ENCODE data around the gene DDX39B. TPM values are rescaled to one million over a fixed set of nuclear protein-coding genes. Genes with fewer than 3 reads are reported as not detected.

The DDX39B gene
- total RNA-seq, 1 experiment from 2014 or later: 813 TPM

GRCh38 chr6:31586599-31587281 lies 44.9 kb upstream of the DDX39B start:
- peaks cover 15% of the 10 kb centered on the region for H3K27me3 Mint-ChIP-seq (ENCODE audit: low read depth)
- no peak overlapping the region for H2BK120ac ChIP-seq (ENCODE audit: low read depth, low read length, poor library complexity, severe bottlenecking)

More at GRCh38 chr6:31586599-31587281, 44.9 kb upstream of the DDX39B start:
- H3T11ph ChIP-seq (ENCODE audit: low read length): no peak overlapping the region
- Mint-ChIP-seq H3K27ac (no peak overlapping the region; a peak in 1 of 7 replicates), H3K36me3 (ENCODE audit: insufficient read depth in 1 of 3, low read depth in 3 of 3) (no peaks in the 10 kb centered on the region), H3K4me3 (no peak overlapping the region), H3K9me3 (no peaks in the 10 kb centered on the region), H3K4me1 (peaks cover 14 to 25% of the 10 kb centered on the region in 2 experiments)
- peaks cover 2% of the 10 kb centered on the region; the same call in 1 of the 2 replicates for H3K4me1 ChIP-seq (ENCODE audit: insufficient read depth, low read length)
- no peak overlapping the region for H2AK5ac ChIP-seq (ENCODE audit: insufficient read length, low read length)
- H3K27me3 ChIP-seq (ENCODE audit: insufficient read depth, low read length): no peaks in the 10 kb centered on the region
- DNase-seq: no peak
- H4K5ac ChIP-seq (ENCODE audit: insufficient read length, low read depth, low read length): no peak overlapping the region
- no CpG with 5 or more reads among the region's 9 CpGs for WGBS (ENCODE audit: extremely low coverage, insufficient read length, low lambda C conversion rate)
- no peak overlapping the region for H3K56ac ChIP-seq (ENCODE audit: insufficient read length, low read depth, low read length)
- no peaks in the 10 kb centered on the region for H4K20me1 ChIP-seq (ENCODE audit: control insufficient read depth, insufficient read depth, insufficient read length)
- no peak overlapping the region for H2BK15ac ChIP-seq (ENCODE audit: low read depth, low read length)
- H4K8ac ChIP-seq (replicated peaks; ENCODE audit: insufficient read length, low read depth, low read length): no peak overlapping the region
- H3K9me3 ChIP-seq (ENCODE audit: control insufficient read depth, low read depth, low read length): no peaks in the 10 kb centered on the region
- no peak overlapping the region for H2BK5ac ChIP-seq (ENCODE audit: insufficient read length, low read length)
- no peak overlapping the region for H2BK12ac ChIP-seq (ENCODE audit: insufficient read length, low read depth, low read length)
- H3K4ac ChIP-seq (ENCODE audit: low read depth, low read length): no peak overlapping the region
- no peak overlapping the region for H3K23ac ChIP-seq (ENCODE audit: insufficient read length, low read depth, low read length)
- no peak for TF ChIP-seq CTCF (conservative IDR thresholded peaks at IDR 0.05)
- no peak overlapping the region for H3K4me2 ChIP-seq (ENCODE audit: insufficient read depth, insufficient read length, low read length)
- H2AFZ ChIP-seq (ENCODE audit: low read length): no peak overlapping the region
- H3K23me2 ChIP-seq (ENCODE audit: insufficient read length, low read depth, low read length, poor library complexity, severe bottlenecking): peaks cover 2% of the 10 kb centered on the region
- H2BK20ac ChIP-seq (ENCODE audit: low read depth, low read length, poor library complexity, severe bottlenecking): no peak overlapping the region
- H3K18ac ChIP-seq (ENCODE audit: insufficient read length, low read depth, low read length): no peak overlapping the region
- H3K27ac ChIP-seq (ENCODE audit: insufficient read length, low read depth, low read length): no peak overlapping the region
- H4K91ac ChIP-seq (ENCODE audit: insufficient read length, low read depth, low read length): no peak overlapping the region
- H3K79me1 ChIP-seq (ENCODE audit: insufficient read depth, low read depth, low read length, poor library complexity, severe bottlenecking): no peaks in the 10 kb centered on the region
- no peak overlapping the region for H3K9ac ChIP-seq (ENCODE audit: extremely low read depth, insufficient read length, low read length)
- H3K79me2 ChIP-seq (ENCODE audit: insufficient read depth, low read length): no peaks in the 10 kb centered on the region
- H3K14ac ChIP-seq (ENCODE audit: insufficient read depth, low read length): no peak overlapping the region
